BLaER1 treated with 17β-estradiol and CSF1 and Interleukin-3, amounts not matched to agents 10 nM and 100 nM (cell line): ENCODE data around the gene SORCS2.

ENCODE experiments used
- H3K27ac ChIP-seq, 11 experiments: shearing (Covaris generic); formaldehyde crosslinking; 2 replicates each; pipeline ENCODE4 v1.8.1; 2022
- H3K27me3 ChIP-seq, 11 experiments: shearing (Covaris generic); formaldehyde crosslinking; 2 replicates each; pipeline ENCODE4 v1.8.1; 2022
- H3K36me3 ChIP-seq, 11 experiments: shearing (Covaris generic); formaldehyde crosslinking; 2 replicates each; pipeline ENCODE4 v1.8.1; 2022
- H3K4me1 ChIP-seq, 10 experiments: shearing (Covaris generic); formaldehyde crosslinking; 2 replicates each; pipeline ENCODE4 v1.8.1; 2022
- H3K4me2 ChIP-seq, 11 experiments: shearing (Covaris generic); formaldehyde crosslinking; 2 replicates each; pipeline ENCODE4 v1.8.1; 2022
- H3K4me3 ChIP-seq, 10 experiments: shearing (Covaris generic); formaldehyde crosslinking; 2 replicates each; pipeline ENCODE4 v1.8.1; 2022
- H3K9ac ChIP-seq, 11 experiments: shearing (Covaris generic); formaldehyde crosslinking; 2 replicates each; pipeline ENCODE4 v1.8.1; 2022
- H3K9me3 ChIP-seq, 11 experiments: shearing (Covaris generic); formaldehyde crosslinking; replicated peaks in 1 of 11; 2 replicates each; pipeline ENCODE4 v1.8.1; 2022
- H4K20me1 ChIP-seq, 11 experiments: shearing (Covaris generic); formaldehyde crosslinking; 2 replicates each; pipeline ENCODE4 v1.8.1; 2022
- Cebpa-rat ChIP-seq, 11 experiments: shearing (Covaris generic); IDR thresholded peaks; 2 replicates each; pipeline ENCODE4 v1.8.1; 2022

Gene SORCS2

DNA sequence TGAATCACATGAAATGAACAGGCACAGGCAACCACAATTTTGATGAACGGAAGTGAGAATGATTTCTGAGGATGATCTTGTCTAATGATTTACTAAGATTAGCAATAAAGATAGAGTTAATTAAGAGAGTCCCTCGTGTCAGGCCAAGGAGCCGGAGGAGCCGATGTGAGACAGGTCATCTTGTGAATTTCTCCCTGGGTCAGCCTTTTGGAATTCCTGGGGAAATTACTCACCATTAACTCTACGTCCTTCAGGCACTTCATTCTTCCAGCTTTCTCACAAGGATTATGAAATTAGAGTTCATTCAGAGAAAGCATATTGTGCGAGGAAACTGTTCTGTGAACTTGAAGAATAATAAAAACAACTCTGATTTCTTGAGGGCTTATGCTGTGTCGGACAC is 155.6 kb downstream of the SORCS2 start:
- Histone ChIP-seq H4K20me1 (no peaks in the 10 kb centered on the region), H3K9me3 (peaks cover 20 to 24% (median 23%) of the 10 kb centered on the region in 11 experiments), H3K36me3 (no peaks in the 10 kb centered on the region), H3K4me1 (peaks cover 0 to 35% (median 20%) of the 10 kb centered on the region in 10 experiments; a peak in 13 of 20 replicates), H3K9ac (no peak overlapping the region), H3K27me3 (no peaks in the 10 kb centered on the region), H3K4me2 (peak overlapping the region in 8 of 11 experiments; percentile 1 to 42 (median 20); a peak in 10 of 22 replicates), H3K4me3 (no peak overlapping the region), H3K27ac (no peak overlapping the region)
- no peak for TF ChIP-seq Cebpa-rat (IDR thresholded peaks at IDR 0.05)

- peak overlapping the region in 5 of 11 experiments; percentile 1 to 42 (median 19); a peak in 6 of 22 replicates for H3K4me2 ChIP-seq
- peaks cover 20 to 24% (median 23%) of the 10 kb centered on the region in 11 experiments for H3K9me3 ChIP-seq
- peaks cover 0 to 35% (median 20%) of the 10 kb centered on the region in 10 experiments; a peak in 13 of 20 replicates for H3K4me1 ChIP-seq
- no peak overlapping the region for H3K4me3 ChIP-seq
- H3K27me3 ChIP-seq = no peaks in the 10 kb centered on the region
- H3K9ac ChIP-seq = no peak overlapping the region
- H3K36me3 ChIP-seq = no peaks in the 10 kb centered on the region
- no peaks in the 10 kb centered on the region for H4K20me1 ChIP-seq
- TF ChIP-seq Cebpa-rat (IDR thresholded peaks at IDR 0.05) = peak in 6 of 11 experiments; percentile 26 to 86 (median 36); a peak in 5 of 22 replicates
- no peak overlapping the region for H3K27ac ChIP-seq
These were observed 156.9 kb downstream of the SORCS2 start for GRCh38 chr4:7348946-7349900.

GRCh38 chr4:7350396-7350795 is 158.1 kb downstream of the SORCS2 start:
- TF ChIP-seq Cebpa-rat (IDR thresholded peaks at IDR 0.05) = no peak
- H3K4me2 ChIP-seq = peak overlapping the region in 3 of 11 experiments; percentile 6 to 41 (median 34); a peak in 3 of 22 replicates
- no peak overlapping the region for H3K4me3 ChIP-seq
- no peak overlapping the region for H3K27ac ChIP-seq
- no peaks in the 10 kb centered on the region for H4K20me1 ChIP-seq
- H3K36me3 ChIP-seq = no peaks in the 10 kb centered on the region
- H3K27me3 ChIP-seq = no peaks in the 10 kb centered on the region
- H3K9ac ChIP-seq = no peak overlapping the region
- peaks cover 0 to 41% (median 25%) of the 10 kb centered on the region in 10 experiments; a peak in 17 of 20 replicates for H3K4me1 ChIP-seq
- peaks cover 19 to 22% (median 20%) of the 10 kb centered on the region in 11 experiments for H3K9me3 ChIP-seq

DNA sequence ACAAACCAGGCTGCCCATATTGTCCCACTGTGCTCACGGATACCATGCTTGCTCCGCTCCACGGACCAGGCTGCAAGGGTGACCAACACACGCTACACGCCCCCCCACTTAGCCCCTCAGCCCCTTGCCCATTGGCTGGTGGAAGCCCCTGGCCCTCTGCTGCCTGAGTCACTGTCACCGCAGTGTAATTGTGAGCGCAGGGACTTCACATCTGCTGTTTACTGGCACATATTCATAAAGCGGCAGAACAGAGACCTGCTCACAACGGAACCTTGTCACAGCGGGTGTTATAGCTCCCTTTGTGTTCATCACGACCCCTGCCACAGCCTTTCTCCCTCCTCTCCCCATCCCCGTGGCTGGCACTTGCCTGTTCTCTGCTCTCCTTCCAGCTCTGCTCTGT is 158.7 kb downstream of the SORCS2 start:
- H3K36me3 ChIP-seq = no peaks in the 10 kb centered on the region
- no peaks in the 10 kb centered on the region for H3K27me3 ChIP-seq
- TF ChIP-seq Cebpa-rat (IDR thresholded peaks at IDR 0.05) = no peak

DNA sequence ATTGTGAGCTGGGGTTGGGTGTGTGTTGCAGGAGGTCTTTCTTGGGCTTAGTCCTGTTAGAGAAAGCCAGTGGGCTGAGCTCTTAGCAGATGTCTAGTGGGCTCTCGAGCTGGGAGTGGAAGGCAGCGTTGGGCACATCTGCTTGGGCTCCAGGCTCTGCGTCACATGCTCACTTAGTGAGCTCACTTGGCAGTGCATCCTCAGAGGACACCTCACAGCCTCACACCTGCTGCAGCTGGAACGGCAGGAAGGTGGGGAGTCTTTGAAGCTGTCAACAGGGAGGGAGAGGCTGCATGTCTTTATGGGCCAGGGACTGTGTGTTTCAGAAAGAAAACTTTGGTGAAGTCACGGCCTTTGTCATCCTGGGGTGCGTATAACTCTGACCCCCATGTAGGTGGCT is 160.1 kb downstream of the SORCS2 start:
- Histone ChIP-seq H3K27me3 (no peaks in the 10 kb centered on the region), H3K9me3 (0 out of 22 replicates have a peak, but pooled peaks cover 0 to under 1% (median 0%) of the 10 kb centered on the region in 11 experiments), H3K4me1 (peaks cover 0 to 59% (median 46%) of the 10 kb centered on the region in 10 experiments; a peak in 17 of 20 replicates), H3K4me2 (peak overlapping the region in 2 of 11 experiments; percentile 16 to 24; a peak in 1 of 22 replicates), H3K27ac (no peak overlapping the region), H3K4me3 (no peak overlapping the region), H4K20me1 (no peaks in the 10 kb centered on the region), H3K36me3 (no peaks in the 10 kb centered on the region), H3K9ac (no peak overlapping the region)
- no peak for TF ChIP-seq Cebpa-rat (IDR thresholded peaks at IDR 0.05)

More for the DNA sequence above, 158.7 kb downstream of the SORCS2 start:
- Histone ChIP-seq H3K4me2 (peak overlapping the region in 5 of 11 experiments; percentile 6 to 41 (median 21); a peak in 4 of 22 replicates), H4K20me1 (no peaks in the 10 kb centered on the region), H3K4me1 (peaks cover 0 to 47% (median 32%) of the 10 kb centered on the region in 10 experiments; a peak in 17 of 20 replicates), H3K9ac (no peak overlapping the region), H3K27ac (no peak overlapping the region), H3K4me3 (no peak overlapping the region), H3K9me3 (peaks cover 13 to 15% (median 14%) of the 10 kb centered on the region in 11 experiments)

- Histone ChIP-seq H3K27ac (no peak overlapping the region), H3K4me2 (no peak overlapping the region), H3K9ac (no peak overlapping the region), H3K4me1 (peaks cover 2 to 59% (median 48%) of the 10 kb centered on the region in 10 experiments; a peak in 18 of 20 replicates), H3K27me3 (no peaks in the 10 kb centered on the region), H4K20me1 (no peaks in the 10 kb centered on the region), H3K36me3 (no peaks in the 10 kb centered on the region), H3K9me3 (no peaks in the 10 kb centered on the region), H3K4me3 (no peak overlapping the region)
- no peak for TF ChIP-seq Cebpa-rat (IDR thresholded peaks at IDR 0.05)
These were observed 160.9 kb downstream of the SORCS2 start for GRCh38 chr4:7353046-7353790.

DNA sequence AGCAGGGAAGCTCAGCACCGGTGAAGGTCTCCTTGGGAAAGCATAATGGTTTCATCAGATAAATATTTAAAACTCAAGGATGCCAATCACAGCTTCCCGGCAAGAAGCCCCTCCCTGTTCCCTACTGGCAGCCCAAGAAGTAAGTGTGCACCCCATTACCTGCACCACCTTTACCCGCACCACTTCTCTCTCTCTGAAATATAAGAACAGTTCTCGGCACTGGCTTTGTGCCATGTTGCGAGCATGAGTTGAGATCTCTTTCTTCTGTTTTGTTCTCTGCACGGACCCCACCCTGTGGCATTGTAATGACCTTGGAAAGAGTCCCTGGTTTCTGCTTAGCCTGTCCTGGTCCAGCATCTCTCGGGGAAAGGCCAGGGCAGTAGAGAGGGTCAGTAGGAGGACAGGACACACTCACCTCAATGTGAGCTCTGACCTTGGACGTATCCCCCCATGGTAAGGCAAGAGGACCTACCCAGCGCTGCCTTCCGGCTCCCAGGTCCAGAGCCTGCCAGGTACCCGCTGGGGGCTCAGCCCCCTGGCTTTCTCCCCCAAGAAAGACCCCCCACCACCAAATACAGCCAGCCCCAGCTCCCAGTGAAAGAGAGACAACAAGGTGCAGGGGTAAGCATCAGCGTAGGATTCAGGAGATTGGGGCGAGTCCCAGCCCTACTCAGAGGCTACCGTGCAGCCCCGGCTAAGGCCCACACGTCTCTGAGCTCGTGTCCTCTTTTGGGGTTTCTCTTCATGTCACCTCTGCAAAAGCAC is 161.7 kb downstream of the SORCS2 start:
- Histone ChIP-seq H3K27ac (no peak overlapping the region), H3K4me3 (no peak overlapping the region), H3K27me3 (no peaks in the 10 kb centered on the region), H3K9me3 (no peaks in the 10 kb centered on the region), H4K20me1 (no peaks in the 10 kb centered on the region), H3K4me2 (no peak overlapping the region), H3K9ac (no peak overlapping the region), H3K36me3 (no peaks in the 10 kb centered on the region), H3K4me1 (peaks cover 8 to 59% (median 50%) of the 10 kb centered on the region in 10 experiments; a peak in 18 of 20 replicates)
- no peak for TF ChIP-seq Cebpa-rat (IDR thresholded peaks at IDR 0.05)

GRCh38 chr4:7354927-7355326 is 162.6 kb downstream of the SORCS2 start:
- no peak for TF ChIP-seq Cebpa-rat (IDR thresholded peaks at IDR 0.05)
- Histone ChIP-seq H3K4me3 (no peak overlapping the region), H3K9me3 (no peaks in the 10 kb centered on the region), H3K27ac (no peak overlapping the region), H3K4me1 (peaks cover 8 to 65% (median 57%) of the 10 kb centered on the region in 10 experiments; a peak in 18 of 20 replicates), H3K9ac (no peak overlapping the region), H3K4me2 (peak overlapping the region in 8 of 11 experiments; percentile 2 to 87 (median 50); a peak in 11 of 22 replicates), H3K27me3 (no peaks in the 10 kb centered on the region), H4K20me1 (no peaks in the 10 kb centered on the region), H3K36me3 (no peaks in the 10 kb centered on the region)
